GM23338 (cell line): ENCODE measurements around the gene SELENOV. TPM values are rescaled to one million over a fixed set of nuclear protein-coding genes. Genes with fewer than 3 reads are reported as not detected.

Experiments used
- ATAC-seq: fragments of 200-7000 bp; cut with Tn5 transposase; 3 replicates; pipeline ENCODE4 v1.9.1; 2020
- DNase-seq: peaks from one replicate; pipeline ENCODE4 v3.0.0-alpha.2; 2015; ENCODE audit warnings: low spot score
- H2AFZ ChIP-seq: fragments of 200-600 bp; sonication (generic); 2 replicates; pipeline ENCODE4 v1.8.0; 2016; ENCODE audit warnings: antibody characterized with exemption, mild to moderate bottlenecking, moderate library complexity
- H3F3A ChIP-seq: fragments of 200-600 bp; sonication (generic); replicated peaks from 2 replicates; pipeline ENCODE4 v1.8.0; 2017; ENCODE audit warnings: antibody characterized with exemption, mixed run types, low read depth
- H3K27ac ChIP-seq: fragments of 200-600 bp; sonication (generic); 2 replicates; pipeline ENCODE4 v1.6.1; 2016; ENCODE audit warnings: low read depth
- H3K27me3 ChIP-seq: fragments of 200-600 bp; sonication (generic); 2 replicates; pipeline ENCODE4 v1.8.0; 2016; ENCODE audit warnings: mild to moderate bottlenecking, mixed run types, moderate library complexity; ENCODE audit not compliant: insufficient read depth
- H3K36me3 ChIP-seq: fragments of 200-600 bp; sonication (generic); 2 replicates; pipeline ENCODE4 v1.8.0; 2016; ENCODE audit warnings: mild to moderate bottlenecking; ENCODE audit not compliant: insufficient read depth
- H3K4me1 ChIP-seq: fragments of 200-600 bp; sonication (generic); 2 replicates; pipeline ENCODE4 v1.8.0; 2016; ENCODE audit warnings: mild to moderate bottlenecking, moderate library complexity; ENCODE audit not compliant: insufficient read depth
- H3K4me2 ChIP-seq: fragments of 200-600 bp; sonication (generic); 2 replicates; pipeline ENCODE4 v1.7.1; 2017; ENCODE audit warnings: mixed run types
- H3K4me3 ChIP-seq: fragments of 200-600 bp; sonication (generic); 2 replicates; pipeline ENCODE4 v1.6.1; 2016; ENCODE audit warnings: mixed run types
- H3K79me2 ChIP-seq: fragments of 200-600 bp; sonication (generic); replicated peaks from 2 replicates; pipeline ENCODE4 v1.8.0; 2017; ENCODE audit warnings: mild to moderate bottlenecking; ENCODE audit not compliant: insufficient read depth
- H3K9me2 ChIP-seq: fragments of 200-600 bp; sonication (generic); 2 replicates; pipeline ENCODE4 v1.8.0; 2017; ENCODE audit not compliant: insufficient read depth
- H4K20me1 ChIP-seq: fragments of 200-600 bp; sonication (generic); replicated peaks from 2 replicates; pipeline ENCODE4 v1.8.0; 2017; ENCODE audit warnings: mild to moderate bottlenecking; ENCODE audit not compliant: insufficient read depth
- H3K27ac Mint-ChIP-seq: 2 replicates; pipeline ENCODE4 v1.8.0; 2020; ENCODE audit warnings: inconsistent platforms, mild to moderate bottlenecking, moderate library complexity, mixed read lengths
- H3K27me3 Mint-ChIP-seq: 3 replicates; pipeline ENCODE4 v1.8.0; 2022; ENCODE audit warnings: low read depth, mild to moderate bottlenecking, moderate library complexity, mixed read lengths, inconsistent platforms; ENCODE audit not compliant: insufficient read depth, poor library complexity
- H3K36me3 Mint-ChIP-seq: 3 replicates; pipeline ENCODE4 v1.8.0; 2021; ENCODE audit warnings: low read depth, mild to moderate bottlenecking, inconsistent platforms, moderate library complexity, mixed read lengths
- H3K4me1 Mint-ChIP-seq: 3 replicates; pipeline ENCODE4 v1.8.0; 2020; ENCODE audit warnings: mild to moderate bottlenecking, inconsistent platforms, mixed read lengths
- H3K4me3 Mint-ChIP-seq: 3 replicates; pipeline ENCODE4 v1.8.0; 2021; ENCODE audit warnings: moderate library complexity, mild to moderate bottlenecking, inconsistent platforms, mixed read lengths
- H3K9me3 Mint-ChIP-seq: 3 replicates; pipeline ENCODE4 v1.8.0; 2020; ENCODE audit warnings: moderate library complexity, mild to moderate bottlenecking, inconsistent platforms, mixed read lengths
- CREB1 ChIP-seq: fragments of 250-450 bp; sonication (Bioruptor Pico); IDR thresholded peaks from 2 replicates; pipeline ENCODE4 v1.5.0; 2020; ENCODE audit warnings: low read depth, mild to moderate bottlenecking, moderate library complexity
- CTCF ChIP-seq, 2 experiments: fragments of 200-600 bp in 1 of 2; sonication (generic) in 1 of 2; conservative IDR thresholded peaks; 2 replicates each; pipeline versions ENCODE4 v1.5.1 to v1.6.1; 2016 to 2017; ENCODE audit warnings: antibody characterized with exemption in 2 of 2, low read depth in 2 of 2, mild to moderate bottlenecking in 2 of 2, moderate library complexity in 1 of 2
- JUNB ChIP-seq: IDR thresholded peaks from one replicate; pipeline ENCODE4 v1.6.1; 2016; ENCODE audit warnings: antibody characterized with exemption; ENCODE audit not compliant: unreplicated experiment
- NANOG ChIP-seq: IDR thresholded peaks from 2 replicates; pipeline ENCODE4 v1.6.1; 2016; ENCODE audit warnings: antibody characterized with exemption, borderline replicate concordance
- POLR2AphosphoS5 ChIP-seq: IDR thresholded peaks from 2 replicates; pipeline ENCODE4 v1.6.1; 2016; ENCODE audit warnings: antibody characterized with exemption, low read depth
- STAT1 ChIP-seq: IDR thresholded peaks from one replicate; pipeline ENCODE4 v1.6.1; 2016; ENCODE audit warnings: antibody characterized with exemption; ENCODE audit not compliant: unreplicated experiment
- ZNF114 ChIP-seq: fragments of 250-450 bp; sonication (Bioruptor Pico); IDR thresholded peaks from 2 replicates; pipeline ENCODE4 v1.5.0; 2020; ENCODE audit warnings: mild to moderate bottlenecking, moderate library complexity
- ZNF331 ChIP-seq: fragments of 250-450 bp; sonication (Bioruptor Pico); IDR thresholded peaks from 2 replicates; pipeline ENCODE4 v1.5.0; 2020; ENCODE audit warnings: low read depth, mild to moderate bottlenecking, moderate library complexity
- ZNF462 ChIP-seq: fragments of 250-450 bp; sonication (Bioruptor Pico); IDR thresholded peaks from 2 replicates; pipeline ENCODE4 v1.5.0; 2020; ENCODE audit warnings: mild to moderate bottlenecking, moderate library complexity
- polyA plus RNA-seq: library from polyadenylated mRNA; unstranded; fragments of >200 nt; fragmentation: Nextera tagmentation; extraction: Ambion mirVana; gene quantifications from 2 replicates; pipeline ENCODE4 v1.2.1, GENCODE V29; 2016
- total RNA-seq: library from RNA; depleted of rRNA; stranded (reverse); fragments of >200 nt; shearing (Covaris generic); gene quantifications from 2 replicates; pipeline ENCODE4 v1.2.3, GENCODE V29; 2014
- TF ChIP-seq, protein P1 (sequence below): IDR thresholded peaks from one replicate; pipeline ENCODE4 v1.6.1; 2018; ENCODE audit warnings: antibody characterized with exemption; ENCODE audit not compliant: unreplicated experiment
- TF ChIP-seq, protein P2 (sequence below): IDR thresholded peaks from 2 replicates; pipeline ENCODE4 v1.6.1; 2016; ENCODE audit warnings: antibody characterized with exemption

SELENOV gene
- total and polyA plus RNA-seq, 2 experiments from 2014 or later, result 8.0 to 8.7 TPM

DNA sequence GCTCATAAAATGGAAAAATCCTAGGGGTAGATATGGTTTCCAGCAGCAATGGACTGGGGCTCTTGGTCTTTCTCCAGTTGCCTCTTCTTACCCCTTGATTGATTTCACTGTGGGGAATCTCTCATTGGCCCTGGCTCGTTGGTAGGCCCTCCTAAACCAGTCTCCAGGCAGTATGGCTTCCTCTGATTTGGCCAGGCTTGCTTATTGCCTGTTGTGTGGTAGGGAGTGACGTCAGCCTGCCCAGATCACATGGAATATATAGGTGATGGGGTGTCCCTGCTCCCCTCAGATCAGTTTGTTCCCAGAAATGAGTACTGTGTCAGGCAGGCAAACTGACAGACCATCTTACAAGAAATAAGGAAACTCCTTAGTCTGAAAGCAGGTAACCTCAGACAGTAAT, 5.7 kb upstream of the SELENOV start (continued):
- TF ChIP-seq ZNF462 (CRISPR knock-in tag) (no peak), POLR2AphosphoS5 (no peak), NANOG (no peak), ZNF114 (no peak)

DNA sequence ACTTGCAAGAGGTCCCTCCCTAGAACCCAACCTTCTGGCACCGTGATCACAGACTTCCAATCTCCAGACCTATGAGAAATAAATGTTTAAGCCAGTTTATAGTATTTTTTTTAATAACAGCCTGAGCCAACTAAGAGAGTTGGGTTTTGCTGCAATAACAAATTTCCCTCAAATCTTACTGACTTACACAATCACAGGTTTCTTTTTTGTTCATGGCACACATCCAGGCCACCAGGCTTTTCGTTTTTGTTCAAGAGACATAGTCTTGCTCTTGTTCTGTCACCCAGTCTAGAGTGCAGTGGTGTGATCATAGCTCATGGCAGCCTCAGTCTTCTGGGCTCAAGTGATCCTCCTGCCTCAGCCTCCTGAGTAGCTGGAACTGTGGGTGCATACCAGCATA, 2.0 kb upstream of the SELENOV start:
- Histone ChIP-seq H3K79me2 (peaks cover 16% of the 10 kb centered on the region), H3K4me3 (no peak overlapping the region), H3F3A (peaks cover 21% of the 10 kb centered on the region; the same call in 1 of the 2 replicates), H3K4me1 (peaks cover 8% of the 10 kb centered on the region), H3K27me3 (peaks cover 39% of the 10 kb centered on the region), H3K36me3 (no peaks in the 10 kb centered on the region), H3K9me2 (no peaks in the 10 kb centered on the region), H3K4me2 (no peak overlapping the region), H2AFZ (no peak overlapping the region), H4K20me1 (0 out of 2 replicates have a peak, but pooled peaks cover 4% of the 10 kb centered on the region), H3K27ac (no peak overlapping the region)
- peaks cover 46% of the 10 kb centered on the region for H3K27me3 Mint-ChIP-seq
- H3K27ac Mint-ChIP-seq, result no peak overlapping the region
- H3K4me1 Mint-ChIP-seq, result peaks cover 16% of the 10 kb centered on the region
- H3K9me3 Mint-ChIP-seq, result peaks cover 9% of the 10 kb centered on the region; the same call in 2 of the 3 replicates
- DNase-seq (no peak), ATAC-seq (no peak)
- no peak overlapping the region for H3K4me3 Mint-ChIP-seq
- H3K36me3 Mint-ChIP-seq, result peaks cover 12% of the 10 kb centered on the region
- TF ChIP-seq ZNF331 (no peak), STAT1 (no peak), NANOG (no peak), JUNB (no peak), POLR2AphosphoS5 (no peak), CTCF (conservative IDR thresholded peaks at IDR 0.05; ENCODE audit: low read depth in 2 of 2) (no peak), CREB1 (CRISPR knock-in tag) (no peak)
- TF ChIP-seq, protein P1, sequence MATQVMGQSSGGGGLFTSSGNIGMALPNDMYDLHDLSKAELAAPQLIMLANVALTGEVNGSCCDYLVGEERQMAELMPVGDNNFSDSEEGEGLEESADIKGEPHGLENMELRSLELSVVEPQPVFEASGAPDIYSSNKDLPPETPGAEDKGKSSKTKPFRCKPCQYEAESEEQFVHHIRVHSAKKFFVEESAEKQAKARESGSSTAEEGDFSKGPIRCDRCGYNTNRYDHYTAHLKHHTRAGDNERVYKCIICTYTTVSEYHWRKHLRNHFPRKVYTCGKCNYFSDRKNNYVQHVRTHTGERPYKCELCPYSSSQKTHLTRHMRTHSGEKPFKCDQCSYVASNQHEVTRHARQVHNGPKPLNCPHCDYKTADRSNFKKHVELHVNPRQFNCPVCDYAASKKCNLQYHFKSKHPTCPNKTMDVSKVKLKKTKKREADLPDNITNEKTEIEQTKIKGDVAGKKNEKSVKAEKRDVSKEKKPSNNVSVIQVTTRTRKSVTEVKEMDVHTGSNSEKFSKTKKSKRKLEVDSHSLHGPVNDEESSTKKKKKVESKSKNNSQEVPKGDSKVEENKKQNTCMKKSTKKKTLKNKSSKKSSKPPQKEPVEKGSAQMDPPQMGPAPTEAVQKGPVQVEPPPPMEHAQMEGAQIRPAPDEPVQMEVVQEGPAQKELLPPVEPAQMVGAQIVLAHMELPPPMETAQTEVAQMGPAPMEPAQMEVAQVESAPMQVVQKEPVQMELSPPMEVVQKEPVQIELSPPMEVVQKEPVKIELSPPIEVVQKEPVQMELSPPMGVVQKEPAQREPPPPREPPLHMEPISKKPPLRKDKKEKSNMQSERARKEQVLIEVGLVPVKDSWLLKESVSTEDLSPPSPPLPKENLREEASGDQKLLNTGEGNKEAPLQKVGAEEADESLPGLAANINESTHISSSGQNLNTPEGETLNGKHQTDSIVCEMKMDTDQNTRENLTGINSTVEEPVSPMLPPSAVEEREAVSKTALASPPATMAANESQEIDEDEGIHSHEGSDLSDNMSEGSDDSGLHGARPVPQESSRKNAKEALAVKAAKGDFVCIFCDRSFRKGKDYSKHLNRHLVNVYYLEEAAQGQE, result no peak
- TF ChIP-seq, protein P2, sequence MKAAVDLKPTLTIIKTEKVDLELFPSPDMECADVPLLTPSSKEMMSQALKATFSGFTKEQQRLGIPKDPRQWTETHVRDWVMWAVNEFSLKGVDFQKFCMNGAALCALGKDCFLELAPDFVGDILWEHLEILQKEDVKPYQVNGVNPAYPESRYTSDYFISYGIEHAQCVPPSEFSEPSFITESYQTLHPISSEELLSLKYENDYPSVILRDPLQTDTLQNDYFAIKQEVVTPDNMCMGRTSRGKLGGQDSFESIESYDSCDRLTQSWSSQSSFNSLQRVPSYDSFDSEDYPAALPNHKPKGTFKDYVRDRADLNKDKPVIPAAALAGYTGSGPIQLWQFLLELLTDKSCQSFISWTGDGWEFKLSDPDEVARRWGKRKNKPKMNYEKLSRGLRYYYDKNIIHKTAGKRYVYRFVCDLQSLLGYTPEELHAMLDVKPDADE, result no peak
